ENCODE measurements around the gene INS. TPM values are rescaled to one million over a fixed set of nuclear protein-coding genes. Genes with fewer than 3 reads are reported as not detected.

The INS gene
- total RNA-seq, 1 experiment from 2014 or later = not detected

DNA sequence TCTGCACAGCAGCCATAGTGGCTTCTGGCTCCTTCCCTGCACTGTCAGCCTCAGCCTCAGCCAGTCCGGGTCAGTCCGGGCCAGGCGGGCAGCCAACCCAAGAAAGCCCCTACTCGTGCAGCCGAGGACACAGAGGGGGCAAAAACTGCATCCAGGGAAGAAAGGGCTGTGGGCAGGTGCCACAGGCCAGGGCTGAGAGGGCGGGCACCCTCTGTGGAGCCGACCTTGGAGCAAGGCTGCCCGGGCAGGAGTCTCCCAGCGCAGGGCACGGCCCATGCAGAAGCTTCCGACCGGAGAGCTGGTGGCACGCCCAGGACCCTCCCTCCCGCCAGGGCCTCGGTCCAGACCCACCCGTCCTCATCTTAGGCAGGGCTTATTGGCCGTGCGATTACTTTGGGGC lies 21.1 kb upstream of the INS start:
- no CpG with 5 or more reads among the region's 18 CpGs for WGBS (ENCODE audit: extremely low coverage, insufficient read length, low lambda C conversion rate)
- H2BK20ac ChIP-seq (ENCODE audit: low read depth, low read length, poor library complexity, severe bottlenecking) = no peak overlapping the region
- H2BK5ac ChIP-seq (ENCODE audit: insufficient read length, low read length) = no peak overlapping the region
- no peaks in the 10 kb centered on the region for H3K79me1 ChIP-seq (ENCODE audit: insufficient read depth, low read depth, low read length, poor library complexity, severe bottlenecking)
- no peak overlapping the region for H3K4ac ChIP-seq (ENCODE audit: low read depth, low read length)
- H3K9ac ChIP-seq (ENCODE audit: extremely low read depth, insufficient read length, low read length) = no peak overlapping the region
- H3K36me3 Mint-ChIP-seq (ENCODE audit: insufficient read depth in 1 of 3, low read depth in 3 of 3) = no peaks in the 10 kb centered on the region
- peaks cover 32% of the 10 kb centered on the region for H3K27me3 Mint-ChIP-seq (ENCODE audit: low read depth)
- H3K79me2 ChIP-seq (ENCODE audit: insufficient read depth, low read length) = no peaks in the 10 kb centered on the region
- no peak overlapping the region for H3K18ac ChIP-seq (ENCODE audit: insufficient read length, low read depth, low read length)
- H3K56ac ChIP-seq (ENCODE audit: insufficient read length, low read depth, low read length) = no peak overlapping the region
- no peak overlapping the region for H4K5ac ChIP-seq (ENCODE audit: insufficient read length, low read depth, low read length)
- H3K14ac ChIP-seq (ENCODE audit: insufficient read depth, low read length) = no peak overlapping the region
- no peaks in the 10 kb centered on the region; the same call in 1 of the 2 replicates for H3K27me3 ChIP-seq (ENCODE audit: insufficient read depth, low read length)
- no peaks in the 10 kb centered on the region for H3K4me1 ChIP-seq (ENCODE audit: insufficient read depth, low read length)
- H2AFZ ChIP-seq (ENCODE audit: low read length) = no peak overlapping the region
- no peaks in the 10 kb centered on the region for H3K4me1 Mint-ChIP-seq
- H3K9me3 Mint-ChIP-seq = peaks cover 0 to 2% of the 10 kb centered on the region in 2 experiments; a peak in 1 of 5 replicates
- no peaks in the 10 kb centered on the region for H4K20me1 ChIP-seq (ENCODE audit: control insufficient read depth, insufficient read depth, insufficient read length)
- DNase-seq = no peak
- H3K4me2 ChIP-seq (ENCODE audit: insufficient read depth, insufficient read length, low read length) = no peak overlapping the region
- TF ChIP-seq, protein P1, sequence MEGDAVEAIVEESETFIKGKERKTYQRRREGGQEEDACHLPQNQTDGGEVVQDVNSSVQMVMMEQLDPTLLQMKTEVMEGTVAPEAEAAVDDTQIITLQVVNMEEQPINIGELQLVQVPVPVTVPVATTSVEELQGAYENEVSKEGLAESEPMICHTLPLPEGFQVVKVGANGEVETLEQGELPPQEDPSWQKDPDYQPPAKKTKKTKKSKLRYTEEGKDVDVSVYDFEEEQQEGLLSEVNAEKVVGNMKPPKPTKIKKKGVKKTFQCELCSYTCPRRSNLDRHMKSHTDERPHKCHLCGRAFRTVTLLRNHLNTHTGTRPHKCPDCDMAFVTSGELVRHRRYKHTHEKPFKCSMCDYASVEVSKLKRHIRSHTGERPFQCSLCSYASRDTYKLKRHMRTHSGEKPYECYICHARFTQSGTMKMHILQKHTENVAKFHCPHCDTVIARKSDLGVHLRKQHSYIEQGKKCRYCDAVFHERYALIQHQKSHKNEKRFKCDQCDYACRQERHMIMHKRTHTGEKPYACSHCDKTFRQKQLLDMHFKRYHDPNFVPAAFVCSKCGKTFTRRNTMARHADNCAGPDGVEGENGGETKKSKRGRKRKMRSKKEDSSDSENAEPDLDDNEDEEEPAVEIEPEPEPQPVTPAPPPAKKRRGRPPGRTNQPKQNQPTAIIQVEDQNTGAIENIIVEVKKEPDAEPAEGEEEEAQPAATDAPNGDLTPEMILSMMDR (conservative IDR thresholded peaks at IDR 0.05) = no peak
- no peak overlapping the region for H3K27ac Mint-ChIP-seq
- H3K4me3 Mint-ChIP-seq = no peak overlapping the region
- H3K23ac ChIP-seq (ENCODE audit: insufficient read length, low read depth, low read length) = no peak overlapping the region
- no peak overlapping the region for H4K91ac ChIP-seq (ENCODE audit: insufficient read length, low read depth, low read length)
- H2BK12ac ChIP-seq (ENCODE audit: insufficient read length, low read depth, low read length) = no peak overlapping the region
- no peaks in the 10 kb centered on the region for H3K23me2 ChIP-seq (ENCODE audit: insufficient read length, low read depth, low read length, poor library complexity, severe bottlenecking)
- no peak overlapping the region for H2BK120ac ChIP-seq (ENCODE audit: low read depth, low read length, poor library complexity, severe bottlenecking)
- H2AK5ac ChIP-seq (ENCODE audit: insufficient read length, low read length) = no peak overlapping the region
- H3K9me3 ChIP-seq (ENCODE audit: control insufficient read depth, low read depth, low read length) = no peaks in the 10 kb centered on the region
- H4K8ac ChIP-seq (replicated peaks; ENCODE audit: insufficient read length, low read depth, low read length) = no peak overlapping the region
- H3K27ac ChIP-seq (ENCODE audit: insufficient read length, low read depth, low read length) = no peak overlapping the region
- H2BK15ac ChIP-seq (ENCODE audit: low read depth, low read length) = no peak overlapping the region
- no peak overlapping the region for H3T11ph ChIP-seq (ENCODE audit: low read length)

All from H9 (cell line).